RWPE2 (cell line): ENCODE measurements around the gene KCNAB1.

ENCODE experiments used
- ATAC-seq: fragments of 200-7000 bp; cut with Tn5 transposase; 3 replicates; pipeline ENCODE4 v1.9.1; 2021; ENCODE audit warnings: low read depth
- DNase-seq: peaks from one replicate; pipeline ENCODE4 v3.0.0-alpha.2; 2020; ENCODE audit warnings: low spot score
- H3K27ac ChIP-seq: fragments of 450-650 bp; 2 replicates; pipeline ENCODE4 v1.5.1; 2017; ENCODE audit warnings: mild to moderate bottlenecking; ENCODE audit not compliant: poor library complexity, severe bottlenecking
- H3K27me3 ChIP-seq: fragments of 250-450 bp; sonication (Bioruptor Pico); 2 replicates; pipeline ENCODE4 v1.5.1; 2021; ENCODE audit warnings: mild to moderate bottlenecking, moderate library complexity; ENCODE audit not compliant: insufficient read depth, poor library complexity, severe bottlenecking
- H3K36me3 ChIP-seq: fragments of 250-450 bp; sonication (Bioruptor Pico); 2 replicates; pipeline ENCODE4 v1.5.1; 2020; ENCODE audit warnings: low read depth, mild to moderate bottlenecking, moderate library complexity
- H3K4me1 ChIP-seq: fragments of 250-450 bp; sonication (Bioruptor Pico); 2 replicates; pipeline ENCODE4 v1.5.1; 2021; ENCODE audit warnings: mild to moderate bottlenecking, moderate library complexity; ENCODE audit not compliant: insufficient read depth, poor library complexity, severe bottlenecking
- H3K4me3 ChIP-seq: fragments of 250-450 bp; sonication (Bioruptor Pico); 2 replicates; pipeline ENCODE4 v1.5.1; 2021; ENCODE audit warnings: mild to moderate bottlenecking, moderate library complexity; ENCODE audit not compliant: severe bottlenecking
- H3K9me3 ChIP-seq: fragments of 250-450 bp; sonication (Bioruptor Pico); 2 replicates; pipeline ENCODE4 v1.5.1; 2021; ENCODE audit warnings: mild to moderate bottlenecking, moderate library complexity; ENCODE audit not compliant: severe bottlenecking
- TF ChIP-seq, protein P1 (sequence below): fragments of 450-650 bp; IDR thresholded peaks from one replicate; pipeline ENCODE4 v1.5.1; 2017; ENCODE audit warnings: mild to moderate bottlenecking, moderate library complexity; ENCODE audit not compliant: poor library complexity, severe bottlenecking

KCNAB1 gene

DNA sequence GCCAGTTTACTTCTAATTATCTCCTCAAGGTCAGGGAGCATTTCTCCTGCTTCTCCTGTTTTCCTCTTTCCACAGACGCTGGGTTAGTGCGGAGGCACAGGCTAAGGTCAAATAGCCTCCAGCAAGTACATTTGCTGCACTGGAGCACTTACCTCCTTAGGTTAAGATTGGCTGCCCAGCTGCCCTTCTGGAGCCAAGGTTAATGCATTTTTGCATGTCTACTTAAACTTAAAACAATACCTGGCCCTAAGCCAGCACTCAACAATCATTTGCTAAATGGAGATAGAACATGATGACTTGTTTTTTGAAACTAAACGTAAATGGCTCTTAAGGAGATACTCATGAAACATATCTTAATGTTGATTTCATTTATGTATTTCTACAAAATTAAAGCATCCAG is 351.1 kb downstream of the KCNAB1 start:
- H3K27ac ChIP-seq = no peak overlapping the region
- ATAC-seq = no peak

DNA sequence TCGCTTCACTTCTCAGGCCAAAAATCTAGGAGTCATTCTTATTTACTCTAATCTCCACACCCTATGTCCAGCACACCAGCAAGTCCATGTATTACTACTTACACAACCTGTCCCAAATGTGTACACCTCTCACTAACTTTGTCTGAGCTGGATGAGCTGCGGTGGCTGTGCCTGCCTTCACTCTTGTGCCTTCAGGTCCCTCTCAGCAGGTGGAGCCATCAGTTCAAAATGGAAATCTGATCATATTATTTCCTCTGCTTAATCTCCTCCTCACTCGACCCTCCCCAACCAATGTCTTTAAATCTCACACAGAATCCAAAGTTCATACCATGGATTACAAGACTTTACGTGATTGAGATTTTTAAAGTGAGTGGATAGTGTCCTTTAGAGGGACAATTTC is 351.8 kb downstream of the KCNAB1 start:
- Histone ChIP-seq H3K4me1 (no peaks in the 10 kb centered on the region), H3K9me3 (no peaks in the 10 kb centered on the region), H3K27ac (no peak overlapping the region), H3K27me3 (no peaks in the 10 kb centered on the region), H3K4me3 (no peak overlapping the region), H3K36me3 (no peaks in the 10 kb centered on the region)
- TF ChIP-seq, protein P1, sequence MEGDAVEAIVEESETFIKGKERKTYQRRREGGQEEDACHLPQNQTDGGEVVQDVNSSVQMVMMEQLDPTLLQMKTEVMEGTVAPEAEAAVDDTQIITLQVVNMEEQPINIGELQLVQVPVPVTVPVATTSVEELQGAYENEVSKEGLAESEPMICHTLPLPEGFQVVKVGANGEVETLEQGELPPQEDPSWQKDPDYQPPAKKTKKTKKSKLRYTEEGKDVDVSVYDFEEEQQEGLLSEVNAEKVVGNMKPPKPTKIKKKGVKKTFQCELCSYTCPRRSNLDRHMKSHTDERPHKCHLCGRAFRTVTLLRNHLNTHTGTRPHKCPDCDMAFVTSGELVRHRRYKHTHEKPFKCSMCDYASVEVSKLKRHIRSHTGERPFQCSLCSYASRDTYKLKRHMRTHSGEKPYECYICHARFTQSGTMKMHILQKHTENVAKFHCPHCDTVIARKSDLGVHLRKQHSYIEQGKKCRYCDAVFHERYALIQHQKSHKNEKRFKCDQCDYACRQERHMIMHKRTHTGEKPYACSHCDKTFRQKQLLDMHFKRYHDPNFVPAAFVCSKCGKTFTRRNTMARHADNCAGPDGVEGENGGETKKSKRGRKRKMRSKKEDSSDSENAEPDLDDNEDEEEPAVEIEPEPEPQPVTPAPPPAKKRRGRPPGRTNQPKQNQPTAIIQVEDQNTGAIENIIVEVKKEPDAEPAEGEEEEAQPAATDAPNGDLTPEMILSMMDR = no peak
- ATAC-seq = no peak
- no peak for DNase-seq

More for the DNA sequence above, 351.1 kb downstream of the KCNAB1 start:
- TF ChIP-seq, protein P1 = no peak
- H3K9me3 ChIP-seq = no peaks in the 10 kb centered on the region
- H3K36me3 ChIP-seq = no peaks in the 10 kb centered on the region
- no peaks in the 10 kb centered on the region for H3K4me1 ChIP-seq
- no peak for DNase-seq
- H3K27me3 ChIP-seq = no peaks in the 10 kb centered on the region
- H3K4me3 ChIP-seq = no peak overlapping the region

DNA sequence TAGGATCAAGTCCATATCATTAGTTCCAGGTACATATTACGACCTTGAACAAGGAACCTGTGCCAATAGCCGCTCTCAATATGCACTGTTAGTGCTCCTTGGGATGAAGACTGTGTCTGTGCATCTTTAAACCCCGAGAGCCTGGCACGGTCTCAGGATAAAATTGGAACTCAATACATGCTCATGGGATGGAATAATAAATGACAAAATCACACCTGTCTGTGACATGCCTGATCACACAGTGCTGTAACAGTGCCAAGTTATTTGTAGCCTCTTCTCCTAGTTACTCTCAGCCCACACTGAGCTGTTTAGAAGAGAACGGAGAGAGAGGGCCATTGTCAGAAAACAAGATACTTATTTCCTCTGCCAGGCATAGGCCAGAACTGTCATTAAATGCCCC is 352.3 kb downstream of the KCNAB1 start:
- Histone ChIP-seq H3K4me3 (no peak overlapping the region), H3K27ac (no peak overlapping the region), H3K4me1 (no peaks in the 10 kb centered on the region), H3K36me3 (no peaks in the 10 kb centered on the region), H3K9me3 (no peaks in the 10 kb centered on the region), H3K27me3 (no peaks in the 10 kb centered on the region)
- TF ChIP-seq, protein P1 = no peak
- no peak for ATAC-seq
- no peak for DNase-seq

DNA sequence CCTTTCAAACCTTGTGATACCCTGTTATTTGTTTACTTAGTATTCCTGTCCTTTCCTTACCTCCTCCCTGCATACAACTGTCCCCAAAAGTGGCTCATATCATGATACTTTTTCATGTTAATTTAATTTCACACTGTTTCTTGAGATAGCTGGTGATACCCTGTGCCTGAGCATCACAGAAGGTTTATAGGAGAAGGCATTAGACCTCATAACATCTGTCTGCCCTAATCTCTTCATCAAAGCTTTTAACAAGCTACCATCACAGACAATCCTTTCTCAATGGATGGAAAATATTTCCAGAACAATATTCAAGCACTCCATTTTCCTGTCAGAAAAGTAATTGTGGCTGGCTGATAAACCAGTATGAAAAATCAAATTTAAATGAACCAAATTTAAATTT is 353.0 kb downstream of the KCNAB1 start:
- no peak overlapping the region for H3K27ac ChIP-seq
- DNase-seq (no peak), ATAC-seq (no peak)
- H3K36me3 ChIP-seq = no peaks in the 10 kb centered on the region
- no peaks in the 10 kb centered on the region for H3K27me3 ChIP-seq
- H3K4me1 ChIP-seq = no peaks in the 10 kb centered on the region
- no peaks in the 10 kb centered on the region for H3K9me3 ChIP-seq
- no peak overlapping the region for H3K4me3 ChIP-seq
- TF ChIP-seq, protein P1 = no peak

DNA sequence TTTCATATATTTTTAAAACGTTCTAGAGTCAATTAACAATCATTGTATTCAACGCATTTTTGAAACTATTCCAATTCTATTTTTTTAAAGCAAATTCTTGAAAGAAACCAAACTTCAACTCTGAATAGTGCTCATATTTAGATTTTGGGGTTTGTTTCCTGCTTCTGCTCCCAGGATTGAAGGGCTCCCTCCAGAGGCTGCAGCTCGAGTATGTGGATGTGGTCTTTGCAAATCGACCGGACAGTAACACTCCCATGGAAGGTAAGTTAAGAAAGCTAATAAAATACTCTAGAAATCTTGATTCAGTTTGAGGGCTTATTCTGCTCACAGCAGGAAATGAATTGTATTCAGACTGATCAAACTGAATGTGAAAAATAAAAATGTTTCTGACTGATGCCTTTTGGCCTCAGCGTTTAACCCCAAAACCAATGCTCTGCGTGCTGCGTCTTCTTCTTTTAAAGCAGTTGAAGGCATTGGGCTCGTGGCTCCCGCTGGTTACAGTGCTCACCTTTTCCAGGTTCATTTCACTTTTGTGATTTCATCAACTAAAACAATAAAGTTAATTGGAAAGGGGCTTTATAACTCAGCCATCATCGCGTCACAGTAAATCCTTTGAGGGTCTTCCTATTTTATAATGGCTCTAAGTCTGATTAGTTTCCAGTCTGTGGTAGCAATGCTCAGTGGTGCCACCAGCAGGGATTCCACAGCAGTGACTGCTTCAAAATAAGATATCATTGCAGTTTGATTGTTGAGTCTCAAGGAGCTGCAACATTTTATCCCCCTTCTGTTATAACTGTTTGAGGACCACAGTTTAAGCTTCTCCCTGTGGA is 354.4 kb downstream of the KCNAB1 start:
- H3K27me3 ChIP-seq = no peaks in the 10 kb centered on the region
- H3K4me1 ChIP-seq = no peaks in the 10 kb centered on the region
- H3K4me3 ChIP-seq = no peak overlapping the region
- no peak overlapping the region for H3K27ac ChIP-seq
- no peaks in the 10 kb centered on the region for H3K36me3 ChIP-seq
- no peak for ATAC-seq
- no peak for DNase-seq
- no peaks in the 10 kb centered on the region for H3K9me3 ChIP-seq
- TF ChIP-seq, protein P1 = peak; percentile 17
